HG03066 (cell line): ENCODE measurements around the gene PRSS1.
"Not testable (repeated sequence)": the region's sequence is repeated elsewhere in the genome, so short reads cannot be mapped to it uniquely, and the experiment has no call there.

Source experiments
- ATAC-seq: cut with Tn5 transposase; IDR thresholded peaks from one replicate; pipeline ENCODE4 v1.9.1; 2021; ENCODE audit warnings: low read depth; ENCODE audit not compliant: unreplicated experiment

The PRSS1 gene

GRCh38 chr7:142749218-142749993, at the start of gene PRSS1:
TSS of gene PRSS1 (plus strand) at chr7:142749472. CDS start at chr7:142749485, 13 bp downstream.
- ATAC-seq = no peak

- not testable (repeated sequence) for ATAC-seq
Observed at GRCh38 chr7:142700935-142701334, 48.3 kb upstream of the PRSS1 start.

GRCh38 chr7:142703655-142704305, 45.5 kb upstream of the PRSS1 start:
- no peak for ATAC-seq

- not testable (repeated sequence) for ATAC-seq
Observed at GRCh38 chr7:142708726-142709125, 40.5 kb upstream of the PRSS1 start.

GRCh38 chr7:142709921-142710320, 39.4 kb upstream of the PRSS1 start:
- no peak for ATAC-seq

- ATAC-seq = no peak
Observed at GRCh38 chr7:142711196-142711595, 38.1 kb upstream of the PRSS1 start.

- ATAC-seq = no peak
Observed at GRCh38 chr7:142711746-142712616, 37.3 kb upstream of the PRSS1 start.

GRCh38 chr7:142712617-142712957, 36.7 kb upstream of the PRSS1 start:
- ATAC-seq = no peak

- no peak for ATAC-seq
Observed at GRCh38 chr7:142714375-142714774, 34.9 kb upstream of the PRSS1 start.

GRCh38 chr7:142716596-142716995, 32.7 kb upstream of the PRSS1 start:
- no peak for ATAC-seq

- ATAC-seq = no peak
Observed at GRCh38 chr7:142717453-142717852, 31.8 kb upstream of the PRSS1 start.

- ATAC-seq = no peak
Observed at GRCh38 chr7:142718313-142718712, 31.0 kb upstream of the PRSS1 start.

- ATAC-seq = no peak
Observed at GRCh38 chr7:142720172-142720773, 29.0 kb upstream of the PRSS1 start.

GRCh38 chr7:142720986-142721385, 28.3 kb upstream of the PRSS1 start:
- ATAC-seq = no peak

GRCh38 chr7:142722248-142722794, 27.0 kb upstream of the PRSS1 start:
- ATAC-seq = no peak

GRCh38 chr7:142733271-142733670, 16.0 kb upstream of the PRSS1 start:
- ATAC-seq = no peak

- ATAC-seq = peak; percentile 93
Observed at GRCh38 chr7:142739923-142740492, 9.3 kb upstream of the PRSS1 start.

- ATAC-seq = no peak
Observed at GRCh38 chr7:142740786-142741185, 8.5 kb upstream of the PRSS1 start.

GRCh38 chr7:142741932-142742331, 7.3 kb upstream of the PRSS1 start:
- not testable (repeated sequence) for ATAC-seq

GRCh38 chr7:142745091-142745635, 4.1 kb upstream of the PRSS1 start:
- no peak for ATAC-seq
